IMR-90 (cell line): ENCODE data around the gene AXIN1. TPM values are rescaled to one million over a fixed set of nuclear protein-coding genes. Genes with fewer than 3 reads are reported as not detected.

Experiments used
- ATAC-seq: fragments of 200-7000 bp; cut with Tn5 transposase; 2 replicates; pipeline ENCODE4 v1.9.1; 2020; ENCODE audit warnings: low read depth, mild to moderate bottlenecking, moderate library complexity
- BruUV-seq: library from RNA; stranded (reverse); fragments of 400-500 nt; replicated peaks from 2 replicates; lab custom pipeline; 2021; lab: Mats Ljungman, UMichigan
- CTCF ChIA-PET: fragments of 300-600 bp; formaldehyde crosslinking; extraction: SDS; loops from one replicate; lab custom pipeline; 2021; ENCODE audit warnings: antibody characterized with exemption; lab: Yijun Ruan, JAX
- POLR2A ChIA-PET: fragments of 300-600 bp; sonication (Branson Sonifier 250); formaldehyde crosslinking; loops from one replicate; lab custom pipeline; 2022; ENCODE audit warnings: antibody characterized with exemption; ENCODE audit not compliant: unreplicated experiment; lab: Charles Lee
- DNase-seq: peaks from one replicate; pipeline ENCODE4 v3.0.0; 2013
- H2AFZ ChIP-seq: replicated peaks from 2 replicates; pipeline ENCODE3; 2013; ENCODE audit warnings: low read length, mild to moderate bottlenecking; ENCODE audit not compliant: poor library complexity
- H2AK5ac ChIP-seq: 2 replicates; pipeline ENCODE4 v1.6.1; 2013; ENCODE audit warnings: low read depth, low read length, inconsistent platforms
- H2AK9ac ChIP-seq: replicated peaks from 2 replicates; pipeline ENCODE3; 2013; ENCODE audit warnings: mild to moderate bottlenecking, low read depth, low read length, moderate library complexity; ENCODE audit not compliant: poor library complexity
- H2BK120ac ChIP-seq: 2 replicates; pipeline ENCODE4 v1.6.1; 2013; ENCODE audit warnings: low read depth, low read length, inconsistent platforms
- H2BK15ac ChIP-seq: 3 replicates; pipeline ENCODE4 v1.6.1; 2013; ENCODE audit warnings: low read depth, low read length, inconsistent platforms
- H2BK20ac ChIP-seq: 2 replicates; pipeline ENCODE4 v1.6.1; 2013; ENCODE audit warnings: low read depth, mild to moderate bottlenecking, inconsistent platforms, low read length, moderate library complexity
- H2BK5ac ChIP-seq: 2 replicates; pipeline ENCODE4 v1.6.1; 2013; ENCODE audit warnings: mild to moderate bottlenecking, low read depth, low read length, inconsistent platforms; ENCODE audit not compliant: poor library complexity, severe bottlenecking
- H3K14ac ChIP-seq: replicated peaks from 2 replicates; pipeline ENCODE4 v1.6.1; 2013; ENCODE audit warnings: low read depth, low read length, inconsistent platforms
- H3K18ac ChIP-seq: 2 replicates; pipeline ENCODE4 v1.6.1; 2013; ENCODE audit warnings: low read depth, low read length, control low read depth
- H3K23ac ChIP-seq: 2 replicates; pipeline ENCODE4 v1.6.1; 2013; ENCODE audit warnings: low read depth, low read length, inconsistent platforms
- H3K27ac ChIP-seq: 2 replicates; pipeline ENCODE4 v1.5.1; 2013; ENCODE audit warnings: mild to moderate bottlenecking, control low read depth, low read length; ENCODE audit not compliant: insufficient read depth
- H3K27me3 ChIP-seq: 2 replicates; pipeline ENCODE4 v1.6.1; 2013; ENCODE audit warnings: low read length; ENCODE audit not compliant: control insufficient read depth, insufficient read depth
- H3K36me3 ChIP-seq: 2 replicates; pipeline ENCODE4 v1.6.1; 2013; ENCODE audit warnings: low read length, mixed read lengths; ENCODE audit not compliant: control insufficient read depth, insufficient read depth
- H3K4ac ChIP-seq: 2 replicates; pipeline ENCODE4 v1.6.1; 2013; ENCODE audit warnings: low read depth, low read length, inconsistent platforms
- H3K4me1 ChIP-seq: 2 replicates; pipeline ENCODE4 v1.6.1; 2013; ENCODE audit warnings: low read length, mixed read lengths; ENCODE audit not compliant: control insufficient read depth, insufficient read depth
- H3K4me2 ChIP-seq: 2 replicates; pipeline ENCODE4 v1.6.1; 2013; ENCODE audit warnings: low read depth, mild to moderate bottlenecking, control low read depth, low read length, moderate library complexity
- H3K4me3 ChIP-seq: 2 replicates; pipeline ENCODE4 v1.5.1; 2013; ENCODE audit warnings: low read depth, mild to moderate bottlenecking, control low read depth, low read length, moderate library complexity; ENCODE audit not compliant: insufficient read depth
- H3K56ac ChIP-seq: 2 replicates; pipeline ENCODE4 v1.6.1; 2013; ENCODE audit warnings: low read length, inconsistent platforms; ENCODE audit not compliant: insufficient read depth; ENCODE audit errors: extremely low read depth
- H3K79me1 ChIP-seq, 2 experiments: 2 replicates each; pipeline ENCODE4 v1.6.1; 2013; ENCODE audit warnings: low read length in 2 of 2, inconsistent platforms in 1 of 2, low read depth in 1 of 2
- H3K9ac ChIP-seq: 2 replicates; pipeline ENCODE4 v1.6.1; 2013; ENCODE audit warnings: low read depth, low read length, control low read depth
- H3K9me1 ChIP-seq: 2 replicates; pipeline ENCODE4 v1.6.1; 2013; ENCODE audit warnings: low read length, inconsistent platforms; ENCODE audit not compliant: insufficient read depth
- H3K9me3 ChIP-seq: 2 replicates; pipeline ENCODE4 v1.6.1; 2013; ENCODE audit warnings: low read length; ENCODE audit not compliant: control insufficient read depth, insufficient read depth
- H4K20me1 ChIP-seq: 2 replicates; pipeline ENCODE4 v1.6.1; 2013; ENCODE audit warnings: low read length, inconsistent platforms; ENCODE audit not compliant: insufficient read depth
- H4K5ac ChIP-seq: 2 replicates; pipeline ENCODE4 v1.6.1; 2013; ENCODE audit warnings: mild to moderate bottlenecking, low read depth, low read length, control low read depth
- H4K8ac ChIP-seq, 2 experiments: 2 replicates each; pipeline ENCODE4 v1.6.1; 2013; ENCODE audit warnings: low read depth in 2 of 2, low read length in 2 of 2, control low read depth in 1 of 2, inconsistent platforms in 1 of 2
- H4K91ac ChIP-seq: 2 replicates; pipeline ENCODE4 v1.6.1; 2013; ENCODE audit warnings: low read depth, low read length, inconsistent platforms; ENCODE audit not compliant: insufficient read depth
- BHLHE40 ChIP-seq: fragments of 150-350 bp; IDR thresholded peaks from 2 replicates; pipeline ENCODE4 v1.6.1; 2016; ENCODE audit warnings: mild to moderate bottlenecking, low read depth, low read length
- CEBPB ChIP-seq: IDR thresholded peaks from 2 replicates; pipeline ENCODE4 v1.6.1; 2012; ENCODE audit warnings: low read depth, low read length, improper control_type of control experiment
- CHD1 ChIP-seq: IDR thresholded peaks from 2 replicates; pipeline ENCODE4 v1.6.1; 2012; ENCODE audit warnings: low read depth, low read length, improper control_type of control experiment
- CTCF ChIP-seq: conservative IDR thresholded peaks from 2 replicates; pipeline ENCODE4 v1.5.1; 2012; ENCODE audit warnings: mild to moderate bottlenecking, low read depth, low read length, improper control_type of control experiment
- ELK1 ChIP-seq: fragments of 150-350 bp; IDR thresholded peaks from 2 replicates; pipeline ENCODE4 v1.6.1; 2016; ENCODE audit warnings: low read depth, mild to moderate bottlenecking, low read length, moderate library complexity, borderline replicate concordance
- FOS ChIP-seq: fragments of 150-350 bp; IDR thresholded peaks from 2 replicates; pipeline ENCODE4 v1.6.1; 2016; ENCODE audit warnings: low read depth, low read length
- MAFK ChIP-seq: IDR thresholded peaks from 2 replicates; pipeline ENCODE4 v1.6.1; 2012; ENCODE audit warnings: low read depth, low read length, improper control_type of control experiment
- MAZ ChIP-seq: IDR thresholded peaks from 2 replicates; pipeline ENCODE4 v1.6.1; 2012; ENCODE audit warnings: low read depth, mild to moderate bottlenecking, low read length, improper control_type of control experiment, moderate library complexity, borderline replicate concordance
- MXI1 ChIP-seq: IDR thresholded peaks from 2 replicates; pipeline ENCODE4 v1.6.1; 2012; ENCODE audit warnings: low read depth, mild to moderate bottlenecking, low read length, moderate library complexity, borderline replicate concordance
- NFE2L2 ChIP-seq: fragments of 150-350 bp; IDR thresholded peaks from 2 replicates; pipeline ENCODE4 v1.6.1; 2016; ENCODE audit warnings: low read depth, mild to moderate bottlenecking, low read length
- POLR2A ChIP-seq: IDR thresholded peaks from 2 replicates; pipeline ENCODE4 v1.6.1; 2012; ENCODE audit warnings: mild to moderate bottlenecking, low read depth, low read length
- RAD21 ChIP-seq: IDR thresholded peaks from 2 replicates; pipeline ENCODE4 v1.6.1; 2012; ENCODE audit warnings: low read length, improper control_type of control experiment
- RCOR1 ChIP-seq: IDR thresholded peaks from 2 replicates; pipeline ENCODE4 v1.6.1; 2012; ENCODE audit warnings: mild to moderate bottlenecking, low read length, improper control_type of control experiment; ENCODE audit not compliant: insufficient replicate concordance
- RFX5 ChIP-seq: IDR thresholded peaks from 2 replicates; pipeline ENCODE4 v1.8.0; 2012; ENCODE audit warnings: low read depth, mild to moderate bottlenecking, low read length, moderate library complexity
- SMC3 ChIP-seq: fragments of 150-350 bp; IDR thresholded peaks from 2 replicates; pipeline ENCODE4 v1.6.1; 2016; ENCODE audit warnings: low read depth, mild to moderate bottlenecking, antibody characterized with exemption, low read length, moderate library complexity
- WGBS, 2 experiments: methylation state at CpG; one replicate each; pipeline versions ENCODE4 v1.1.5 to v1.1.7; 2013; ENCODE audit warnings: missing lambda C conversion rate in 2 of 2; ENCODE audit not compliant: insufficient read length in 1 of 2; ENCODE audit errors: extremely low coverage in 2 of 2; 5-methylcytosine and 5-hydroxymethylcytosine counted together
- dilution Hi-C: fragments of 300-500 bp; cut with HindIII; formaldehyde crosslinking; loops from one replicate; pipeline ENCODE4 v1.14.3; 2018; ENCODE audit warnings: low sequenced_read_pairs; ENCODE audit not compliant: unreplicated experiment
- in situ Hi-C: fragments of 300-500 bp; cut with MboI; formaldehyde crosslinking; loops from 3 replicates; pipeline ENCODE4 v1.14.3; 2019; ENCODE audit warnings: low sequenced_read_pairs, inconsistent platforms, mixed read lengths
- intact Hi-C: fragments of 100-400 bp; cut with micrococcal nuclease; formaldehyde crosslinking; loops from 2 replicates; pipeline ENCODE4 v1.10.0; 2022
- polyA plus RNA-seq, 3 experiments: library from polyadenylated mRNA; depleted of rRNA; stranded (reverse); fragments of >200 nt; gene quantifications; 2 replicates each; pipeline ENCODE4 v1.2.3, GENCODE V29; 2012; ENCODE audit warnings: low replicate concordance in 1 of 3
- total RNA-seq: library from RNA; depleted of rRNA; stranded (reverse); fragments of >200 nt; gene quantifications from 2 replicates; pipeline ENCODE4 v1.2.3, GENCODE V29; 2012
- TF ChIP-seq, protein P1 (sequence below): fragments of 150-350 bp; IDR thresholded peaks from 2 replicates; pipeline ENCODE4 v1.6.1; 2017; ENCODE audit warnings: mild to moderate bottlenecking, antibody characterized with exemption, low read length, low read depth

Gene AXIN1
- total and polyA plus RNA-seq, 2 of the 4 experiments (the other 2 are of a cell fraction) = 10.9 to 14.2 TPM

- intact Hi-C loops = no loop called here
- Histone ChIP-seq H2AK9ac (no peak overlapping the region), H2BK120ac (no peak overlapping the region), H3K23ac (no peak overlapping the region), H3K4me1 (peaks cover 7% of the 10 kb centered on the region; the same call in 1 of the 2 replicates), H3K4ac (no peak overlapping the region), H3K36me3 (peaks cover 32% of the 10 kb centered on the region), H2BK5ac (no peak overlapping the region), H3K9ac (no peak overlapping the region), H3K4me3 (no peak overlapping the region), H3K27me3 (no peaks in the 10 kb centered on the region), H2BK20ac (no peak overlapping the region), H4K8ac (no peak overlapping the region), H3K9me1 (no peaks in the 10 kb centered on the region), H3K4me2 (no peak overlapping the region), H3K56ac (no peak overlapping the region), H4K20me1 (no peaks in the 10 kb centered on the region), H3K79me1 (peaks cover 4 to 11% of the 10 kb centered on the region in 2 experiments; a peak in 2 of 4 replicates), H3K14ac (no peak overlapping the region), H2AK5ac (no peak overlapping the region), H3K9me3 (no peaks in the 10 kb centered on the region), H2BK15ac (no peak overlapping the region), H4K91ac (no peak overlapping the region), H3K18ac (no peak overlapping the region), H3K27ac (no peak overlapping the region), H2AFZ (no peak overlapping the region), H4K5ac (no peak overlapping the region)
- BruUV-seq = no TSS peak
- WGBS, 2 experiments = no CpG with 5 or more reads among the region's 10 CpGs
- TF ChIP-seq CHD1 (no peak), BHLHE40 (no peak), CEBPB (no peak), MAFK (no peak), RCOR1 (no peak), ELK1 (no peak), SMC3 (no peak), RAD21 (no peak), POLR2A (no peak), CTCF (no peak), FOS (no peak), MXI1 (no peak), NFE2L2 (no peak), MAZ (no peak), RFX5 (no peak)
- TF ChIP-seq, protein P1, sequence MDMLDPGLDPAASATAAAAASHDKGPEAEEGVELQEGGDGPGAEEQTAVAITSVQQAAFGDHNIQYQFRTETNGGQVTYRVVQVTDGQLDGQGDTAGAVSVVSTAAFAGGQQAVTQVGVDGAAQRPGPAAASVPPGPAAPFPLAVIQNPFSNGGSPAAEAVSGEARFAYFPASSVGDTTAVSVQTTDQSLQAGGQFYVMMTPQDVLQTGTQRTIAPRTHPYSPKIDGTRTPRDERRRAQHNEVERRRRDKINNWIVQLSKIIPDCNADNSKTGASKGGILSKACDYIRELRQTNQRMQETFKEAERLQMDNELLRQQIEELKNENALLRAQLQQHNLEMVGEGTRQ = no peak
- DNase-seq (no peak), ATAC-seq (no peak)
- CTCF ChIA-PET = no interaction called here
- in situ Hi-C loops = no loop called here
- POLR2A ChIA-PET = no interaction called here
- dilution Hi-C loops = no loop called here
Measured at GRCh38 chr16:366476-366875, 14.0 kb upstream of the AXIN1 start.
